Breast epithelium (tissue), 3 donors: ENCODE data around the gene NCBP3.

Source experiments
- CTCF ChIP-seq, 3 donors: fragments of 450-650 bp; IDR thresholded peaks; one replicate each; pipeline ENCODE4 v1.5.1; 2016 to 2017; ENCODE audit warnings: antibody characterized with exemption in 3 of 3, mild to moderate bottlenecking in 3 of 3, moderate library complexity in 3 of 3
- POLR2A ChIP-seq: fragments of 450-650 bp; IDR thresholded peaks from one replicate; pipeline ENCODE4 v1.6.1; 2016; ENCODE audit warnings: antibody characterized with exemption, mild to moderate bottlenecking, moderate library complexity
- POLR2AphosphoS5 ChIP-seq, 3 donors: sonication (generic); formaldehyde crosslinking; IDR thresholded peaks; one replicate each; pipeline ENCODE4 v1.6.1; 2017; ENCODE audit warnings: antibody characterized with exemption in 3 of 3

DNA sequence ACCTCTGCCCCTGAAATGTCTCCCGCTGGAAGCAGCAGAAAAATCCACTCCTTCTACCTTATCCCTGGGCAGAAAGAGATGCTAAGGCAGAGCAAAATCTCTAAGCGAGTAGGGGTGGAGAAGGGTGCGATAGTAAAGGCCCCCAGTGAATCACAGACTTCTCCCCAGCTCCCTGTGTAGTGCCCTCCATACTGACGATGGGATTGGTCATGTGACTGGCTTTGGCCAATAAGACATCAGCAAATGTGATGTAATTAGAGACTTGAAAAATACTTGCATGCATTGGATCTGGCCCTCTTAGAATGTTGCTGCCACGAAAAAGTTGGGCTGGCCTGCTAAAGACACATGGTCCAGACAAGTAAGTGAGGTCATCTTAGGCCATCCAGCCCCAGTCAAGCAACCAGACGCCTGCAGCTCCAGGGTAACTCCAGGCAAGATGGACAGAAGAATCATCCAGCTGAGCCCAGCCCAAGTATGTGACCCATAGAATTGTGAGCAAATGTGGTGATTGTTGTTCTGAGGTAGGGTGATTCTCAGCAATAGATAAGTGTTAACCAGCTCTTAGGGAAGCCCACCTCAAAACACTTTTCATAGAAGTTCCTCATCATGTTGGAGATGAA is 86.3 kb downstream of the NCBP3 start:
- TF ChIP-seq CTCF (IDR thresholded peaks at IDR 0.05), result no peak
- no peak for TF ChIP-seq POLR2AphosphoS5 (IDR thresholded peaks at IDR 0.05)
- no peak for TF ChIP-seq POLR2A
